Activated T-helper 1 cell treated with anti-CD3 and anti-CD28 coated beads, Interleukin-2, amount 50 U/mL, for 16 hours (primary cell): ENCODE measurements around the gene SUCLG1.

ENCODE experiments used
- DNase-seq, 2 donors: peaks; one replicate each; pipeline ENCODE4 v3.0.0-alpha.2; 2020; ENCODE audit warnings: low read depth in 1 of 2, low spot score in 1 of 2

The SUCLG1 gene

DNA sequence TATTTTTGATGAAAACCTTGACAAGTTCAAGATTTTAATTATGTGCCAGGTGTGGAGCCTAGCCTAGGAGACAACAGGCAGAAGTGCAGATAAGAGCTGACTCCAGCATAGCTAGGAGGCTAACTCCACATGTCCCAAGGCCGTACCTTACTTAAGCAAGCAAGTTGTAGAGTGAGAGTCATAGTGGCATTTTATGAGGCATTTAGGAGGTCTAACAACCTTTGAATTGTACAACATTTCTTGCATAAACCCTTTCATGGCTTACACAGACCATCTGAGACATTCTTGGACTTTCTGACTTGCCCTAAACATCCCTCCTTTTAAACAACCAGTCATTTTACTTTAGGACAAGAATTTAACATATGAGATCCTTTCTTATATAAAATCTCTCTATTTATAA, 8.3 kb upstream of the SUCLG1 start:
- no peak for DNase-seq

DNA sequence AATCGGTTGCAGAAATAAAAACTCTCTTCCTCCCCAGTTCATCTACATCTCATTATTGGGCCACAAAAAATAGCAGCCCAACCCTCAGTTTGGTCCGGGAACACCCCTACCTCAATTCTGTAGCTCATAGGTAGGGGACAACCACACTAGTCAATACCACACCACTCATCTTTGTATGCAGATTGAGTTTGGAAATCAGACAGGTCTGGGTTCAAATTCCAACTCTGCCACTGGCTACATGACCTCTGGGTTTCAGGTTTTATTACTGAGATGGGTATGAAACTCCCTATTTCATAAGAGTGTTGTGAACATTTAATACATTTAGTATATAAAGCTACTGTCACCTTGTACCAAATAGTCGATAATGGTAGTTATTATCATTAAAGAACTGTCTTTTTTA, 2.2 kb upstream of the SUCLG1 start:
- DNase-seq, result no peak

DNA sequence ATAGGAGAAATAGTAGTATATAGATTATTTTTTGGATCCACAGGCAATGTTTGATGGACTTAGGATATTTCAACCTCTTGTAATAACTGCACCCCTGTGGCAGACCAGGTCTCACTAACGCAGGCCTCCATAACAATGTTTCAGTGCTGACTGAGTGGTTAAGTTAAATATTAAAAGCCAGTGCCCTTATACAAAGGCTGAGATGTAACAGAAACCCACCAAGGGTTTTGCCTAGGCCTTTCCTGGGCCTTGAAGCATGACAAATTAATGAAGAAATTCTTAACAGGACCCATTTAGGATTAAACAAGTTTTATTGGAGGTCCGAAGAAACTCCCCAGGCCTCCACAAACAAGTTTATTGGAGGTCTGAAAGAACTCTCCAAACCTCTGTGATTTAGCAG, 1.6 kb upstream of the SUCLG1 start:
- no peak for DNase-seq

DNA sequence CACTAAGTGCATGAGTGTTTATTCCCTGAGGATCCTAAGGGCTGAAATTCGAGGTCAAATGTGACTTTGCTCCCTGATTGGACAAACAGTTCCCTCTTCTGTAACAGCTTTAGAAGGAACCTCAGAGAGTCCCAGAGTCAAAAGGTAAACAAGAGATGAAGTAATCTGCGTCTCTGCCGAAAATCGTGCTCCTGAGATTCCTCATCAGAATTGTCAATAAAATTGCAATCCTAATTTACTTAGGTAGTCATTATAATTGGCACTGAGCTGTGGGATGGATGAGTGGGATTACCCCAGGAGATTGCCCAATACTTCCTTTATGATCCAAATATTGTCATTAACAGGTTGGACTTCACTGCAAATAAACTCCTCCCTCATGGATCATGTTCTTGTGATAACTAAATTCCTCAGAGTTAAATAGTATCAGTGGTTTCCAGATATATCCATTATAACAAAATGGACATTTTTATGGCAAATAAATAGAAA, 907 bp upstream of the SUCLG1 start:
- no peak for DNase-seq

DNA sequence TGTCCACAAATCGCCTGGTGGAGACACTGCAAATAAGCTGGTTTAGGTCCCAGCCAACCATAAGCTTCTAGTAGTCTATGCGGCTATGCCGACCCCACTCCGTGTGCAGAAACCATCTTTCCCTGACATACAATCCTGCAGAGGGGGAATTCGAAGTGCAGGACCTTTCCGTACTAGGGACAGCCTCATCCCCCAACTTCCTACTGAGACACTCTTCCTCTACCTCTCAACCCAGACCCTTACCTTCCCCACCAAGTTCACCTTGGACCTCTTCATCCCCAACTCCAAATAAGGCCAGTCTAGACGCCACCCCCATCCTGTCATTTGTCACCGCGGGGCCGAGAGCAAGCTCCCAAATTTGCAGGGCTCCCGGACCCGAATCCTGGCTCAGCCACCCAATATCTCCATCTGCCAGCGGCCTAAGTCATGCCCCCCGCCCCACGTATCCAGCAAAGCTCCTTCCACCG, 496 bp downstream of the SUCLG1 start:
- no peak for DNase-seq

DNA sequence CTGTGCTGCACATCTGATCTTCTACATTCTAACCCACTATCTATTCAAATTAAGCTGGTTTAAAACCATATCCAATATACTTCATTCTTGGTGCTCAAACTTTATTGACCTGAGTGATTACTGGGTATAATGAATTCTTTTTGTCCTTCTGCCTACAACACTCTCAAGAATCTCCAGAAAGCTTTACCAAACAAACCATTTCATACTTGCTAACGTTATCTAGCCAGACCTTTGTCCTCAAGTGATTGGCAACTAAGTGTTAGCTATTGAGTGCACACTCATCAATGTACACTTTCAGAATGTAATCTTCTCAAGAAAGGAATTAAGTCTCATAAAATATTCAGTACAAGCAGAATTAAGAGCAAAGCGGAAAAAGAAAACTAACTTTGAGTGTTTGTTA, 1.4 kb downstream of the SUCLG1 start:
- DNase-seq, result no peak

DNA sequence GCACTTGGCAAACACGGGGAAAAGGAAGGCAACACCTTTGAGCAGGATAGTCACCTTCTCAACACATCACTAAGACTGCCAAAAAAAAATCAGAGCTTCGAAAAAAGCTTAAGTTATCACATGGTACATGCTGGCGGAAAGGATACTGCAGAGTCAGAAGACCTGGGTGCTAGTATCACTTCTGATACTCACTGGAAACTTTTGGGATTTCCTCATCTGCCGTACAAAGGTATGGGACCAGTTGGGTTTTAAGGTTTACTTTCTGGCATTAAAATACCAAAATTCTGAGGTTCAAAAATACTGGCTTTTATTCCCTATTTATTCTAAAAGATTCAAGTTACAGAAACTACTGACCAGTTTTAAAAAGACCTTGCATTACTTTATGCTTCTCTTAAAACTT, 2.9 kb downstream of the SUCLG1 start:
- DNase-seq, result no peak

DNA sequence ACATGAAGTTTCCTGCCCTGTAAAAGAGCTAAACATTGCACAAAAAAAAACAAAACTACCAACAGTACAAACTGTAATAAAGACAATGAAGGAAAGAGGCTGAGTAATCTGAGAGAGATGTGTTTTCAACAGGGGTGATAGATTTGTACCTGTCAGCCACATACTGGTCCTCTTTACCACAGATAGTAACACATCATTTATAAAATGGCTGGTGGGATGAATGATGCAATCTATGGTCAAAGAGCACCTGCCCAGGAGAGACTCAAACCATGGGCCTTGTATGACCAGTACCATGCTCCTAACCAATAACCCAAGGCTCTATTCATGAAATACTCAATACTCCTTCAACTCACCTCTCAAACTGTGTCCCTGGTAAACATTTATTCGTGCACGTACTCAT, 4.5 kb downstream of the SUCLG1 start:
- no peak for DNase-seq

DNA sequence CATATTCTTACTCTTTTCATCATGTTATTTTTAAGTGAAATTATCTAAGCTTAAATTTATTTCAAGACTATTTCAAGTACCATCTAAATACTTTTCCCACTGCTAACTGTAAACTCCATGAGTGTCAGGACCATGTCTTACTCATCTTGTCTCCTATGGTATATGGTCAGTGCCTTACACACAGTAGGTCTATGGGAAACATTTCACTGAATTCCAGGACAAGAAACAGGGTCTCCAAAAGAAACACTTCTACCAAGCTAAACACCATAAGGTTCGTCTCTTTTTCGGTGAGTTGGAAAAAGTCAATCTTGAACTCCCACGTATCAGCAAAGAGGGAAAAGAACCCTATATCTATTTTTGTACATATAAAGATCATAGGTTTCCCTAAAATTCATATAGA, 6.5 kb downstream of the SUCLG1 start:
- DNase-seq, result no peak

DNA sequence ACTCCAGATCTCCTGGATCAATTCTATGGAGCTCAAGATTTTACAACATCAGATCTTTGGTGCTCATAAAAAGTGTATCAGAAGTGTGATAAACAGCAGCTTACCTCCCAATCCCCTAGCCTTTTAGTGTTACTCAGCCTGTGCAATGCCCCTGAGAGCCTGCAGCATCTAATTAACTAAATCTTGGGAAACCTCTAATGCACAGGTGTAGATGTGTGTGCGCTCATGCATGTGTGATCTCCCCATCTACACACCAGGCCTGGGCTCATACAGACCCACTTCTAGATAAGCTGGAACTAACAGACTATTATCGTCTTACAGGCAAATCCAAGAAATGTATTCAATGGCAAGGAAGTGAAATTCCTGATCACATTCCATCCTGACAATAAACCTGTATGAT, 7.5 kb downstream of the SUCLG1 start:
- no peak for DNase-seq

DNA sequence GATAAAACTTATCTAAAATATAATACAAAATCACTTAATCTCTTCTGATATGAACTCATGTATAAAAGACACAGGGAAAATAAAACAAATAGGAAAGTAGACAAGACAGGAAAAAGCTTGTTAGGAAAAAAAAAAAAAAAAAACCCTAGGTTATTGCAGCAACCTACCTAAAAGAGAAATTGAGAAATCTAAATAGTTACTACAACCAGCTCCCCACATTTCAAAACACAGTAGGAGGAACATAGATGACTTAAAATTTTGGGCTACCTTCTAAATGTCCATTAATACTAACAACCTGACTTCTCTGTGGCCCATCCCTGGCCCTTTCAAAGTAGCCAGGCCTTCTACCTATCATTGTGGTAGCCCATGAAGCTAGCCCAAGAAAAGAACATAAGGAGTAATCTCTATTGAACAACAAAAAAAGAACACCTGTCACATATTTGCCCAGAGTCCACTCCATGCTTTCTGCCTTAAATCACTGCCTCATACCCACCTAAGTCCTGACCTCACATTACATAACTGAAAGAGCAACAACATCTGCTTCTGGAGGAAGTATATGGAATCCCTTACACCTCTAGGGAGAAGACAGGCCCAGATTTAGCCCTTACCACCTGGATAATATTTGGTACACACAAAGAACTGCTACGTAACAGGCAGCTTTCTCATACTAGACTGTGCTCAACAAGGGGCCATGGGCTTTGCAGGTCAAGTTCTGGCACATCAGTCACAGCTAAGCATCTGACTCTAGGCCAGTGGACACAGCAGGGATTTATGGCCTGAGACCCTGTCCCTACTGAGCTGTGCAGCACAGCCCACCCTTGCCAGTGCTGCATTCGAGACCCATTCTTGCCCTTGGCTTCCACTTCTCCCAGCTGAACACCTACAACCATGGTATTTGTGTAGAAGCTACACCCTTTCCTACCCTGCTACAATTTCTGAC, 8.5 kb downstream of the SUCLG1 start:
- DNase-seq, result no peak

DNA sequence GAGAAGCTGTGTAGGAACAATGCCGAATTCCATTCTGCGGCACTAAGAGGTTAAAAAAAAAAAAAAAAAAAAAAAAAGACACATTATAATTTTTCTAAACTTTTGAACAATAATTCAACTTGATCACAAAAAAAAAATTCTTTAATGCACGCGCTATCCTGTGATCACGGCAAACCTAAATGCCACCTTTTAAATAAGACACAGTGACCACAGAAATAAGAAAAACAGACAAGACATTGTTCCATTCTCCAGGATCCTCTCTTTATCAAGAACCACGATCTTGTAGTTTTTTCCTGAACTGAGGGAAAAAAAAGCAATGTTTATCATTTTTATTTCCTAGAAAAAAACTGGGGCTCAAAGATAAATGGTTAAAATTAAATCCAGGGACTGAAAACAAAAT, 9.4 kb downstream of the SUCLG1 start:
- no peak for DNase-seq

DNA sequence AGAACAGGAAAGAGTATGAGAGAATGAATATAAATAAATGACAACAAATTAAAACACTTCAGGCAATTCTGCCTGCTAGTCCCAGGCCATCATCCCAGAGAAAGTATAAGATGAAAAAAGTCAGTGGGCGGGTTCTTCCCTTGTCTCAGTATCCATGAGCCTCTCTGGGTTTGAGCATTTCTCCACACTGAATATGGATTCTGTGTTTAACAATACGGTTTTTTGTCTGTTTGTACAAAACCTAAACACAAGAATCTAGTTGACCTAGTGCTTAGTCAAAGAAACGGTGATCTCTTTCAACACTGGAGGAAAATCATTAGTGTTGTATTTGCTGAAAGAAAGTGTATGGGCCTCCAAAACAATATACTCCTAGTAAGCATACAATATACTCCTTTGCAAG, 10.0 kb downstream of the SUCLG1 start:
- DNase-seq, result no peak

DNA sequence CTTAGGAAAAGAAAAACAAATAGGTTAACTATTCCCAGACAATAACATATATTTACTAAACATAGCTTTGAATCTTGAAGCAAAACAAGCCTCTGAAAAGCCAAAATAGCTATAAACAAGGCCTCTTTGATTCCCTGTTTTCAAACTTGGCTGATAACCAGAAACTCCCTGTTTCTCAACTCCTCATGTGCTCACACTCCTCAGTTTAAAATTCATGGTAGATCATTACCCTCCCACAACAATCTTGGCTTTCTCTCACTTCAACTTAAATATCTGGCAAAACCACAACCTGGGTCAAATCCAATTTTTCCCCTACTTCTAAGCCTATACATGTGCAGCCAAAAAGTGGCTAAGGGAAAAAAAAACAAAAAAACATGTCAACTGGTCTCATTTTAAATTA, 15.6 kb downstream of the SUCLG1 start:
- DNase-seq, result no peak

DNA sequence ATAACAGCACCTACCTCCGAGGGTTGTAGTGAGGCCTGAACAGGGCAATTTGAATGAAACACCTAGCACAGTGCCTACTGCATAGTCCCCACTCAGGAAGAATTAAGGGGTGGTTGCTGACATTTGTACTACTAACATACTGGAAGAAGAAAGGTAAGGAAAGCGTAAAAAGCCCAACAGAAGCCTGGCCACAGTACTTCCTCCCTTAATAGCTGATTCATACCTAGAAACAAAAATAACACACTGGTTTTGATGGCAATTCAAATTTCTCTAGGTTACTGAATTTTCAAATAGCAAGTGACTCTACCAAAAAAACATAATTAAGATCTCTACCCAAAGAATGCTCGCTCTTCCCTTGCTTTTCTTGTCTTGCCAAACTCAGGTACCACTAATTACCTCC, 16.2 kb downstream of the SUCLG1 start:
- no peak for DNase-seq

DNA sequence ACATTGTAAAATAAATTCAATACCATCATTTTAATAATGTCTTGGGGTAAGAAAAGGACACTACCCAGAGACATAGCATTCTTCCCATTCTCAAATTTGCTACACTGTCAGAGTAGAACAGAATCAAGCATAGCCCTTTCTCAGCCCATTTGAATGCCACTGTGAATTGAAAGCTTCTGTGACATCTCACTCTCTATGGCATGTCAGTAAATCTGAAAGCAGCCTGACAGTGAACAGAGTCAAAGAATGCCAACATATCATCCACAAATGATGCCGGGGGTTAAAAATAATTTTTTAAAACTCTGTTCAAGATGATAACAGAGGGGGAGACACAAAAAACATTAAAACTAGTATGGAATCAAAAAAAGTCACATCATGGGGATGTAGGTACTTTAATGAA, 17.6 kb downstream of the SUCLG1 start:
- no peak for DNase-seq

DNA sequence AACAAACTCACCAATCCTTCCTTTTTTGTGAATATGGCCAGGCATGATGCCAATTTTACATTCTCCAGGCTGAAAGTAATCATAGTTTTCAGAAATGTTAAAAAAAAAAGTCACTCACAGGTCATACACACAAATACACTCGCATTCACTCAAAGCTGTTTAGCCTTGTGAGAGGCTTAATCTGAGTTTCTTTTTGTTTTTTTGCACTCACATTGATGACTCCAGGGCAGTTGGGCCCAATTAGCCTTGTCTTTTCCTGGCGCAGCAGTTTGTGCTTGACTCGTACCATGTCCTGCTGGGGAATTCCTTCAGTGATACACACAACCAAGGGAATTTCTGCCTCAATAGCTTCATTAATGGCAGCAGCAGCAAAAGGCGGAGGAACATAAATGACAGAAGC, 18.0 kb downstream of the SUCLG1 start:
- DNase-seq, result no peak

DNA sequence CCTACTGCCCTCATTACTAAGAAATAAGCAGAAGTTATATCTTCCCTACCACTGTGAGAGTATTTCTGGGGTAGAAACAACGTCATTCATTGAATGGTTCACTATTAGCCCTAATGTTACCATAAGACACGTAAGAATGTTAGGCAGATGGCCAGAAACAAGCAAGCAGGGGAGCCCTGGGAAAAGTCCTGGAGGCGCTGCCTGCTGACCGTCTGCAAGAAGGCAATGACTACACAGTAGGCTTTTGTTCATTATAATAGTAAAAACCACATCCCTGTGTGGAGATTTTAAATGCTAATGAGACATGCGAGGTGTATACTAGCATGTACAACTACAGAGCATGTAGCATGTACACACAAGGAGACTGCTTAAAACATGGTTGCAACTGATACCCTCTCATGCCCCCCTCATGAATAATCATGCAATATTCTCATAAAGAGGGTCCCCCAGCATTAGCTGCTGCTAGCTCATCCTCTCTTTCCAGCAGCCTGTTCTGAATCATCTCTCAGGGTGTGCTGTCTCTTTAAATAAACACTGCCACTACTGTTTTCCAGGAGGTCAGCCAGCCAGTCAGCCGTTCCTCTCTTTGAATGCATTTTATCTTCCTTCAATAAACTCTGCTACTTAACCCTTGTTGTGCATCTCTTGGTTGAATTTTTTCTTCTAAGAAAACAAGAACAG, 23.6 kb downstream of the SUCLG1 start:
- no peak for DNase-seq

DNA sequence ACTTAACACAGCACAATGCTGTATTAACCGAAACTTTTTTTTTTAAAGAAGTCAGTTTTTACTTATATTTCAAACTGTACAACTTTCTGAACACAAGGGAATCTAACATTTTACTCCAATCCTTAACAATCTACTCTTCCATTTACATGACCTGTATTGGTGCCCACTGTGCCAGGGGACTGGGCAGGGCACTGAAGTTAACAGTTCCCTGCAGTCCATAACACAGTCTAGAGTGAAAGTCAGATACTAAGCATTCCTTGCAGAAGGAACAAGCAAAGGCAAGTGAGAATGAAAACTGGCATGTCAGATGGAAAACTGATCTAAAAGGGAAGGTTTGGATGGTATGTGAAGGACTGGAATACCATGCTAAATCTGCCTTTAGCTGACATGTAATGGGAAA, 29.8 kb downstream of the SUCLG1 start:
- DNase-seq, result no peak

DNA sequence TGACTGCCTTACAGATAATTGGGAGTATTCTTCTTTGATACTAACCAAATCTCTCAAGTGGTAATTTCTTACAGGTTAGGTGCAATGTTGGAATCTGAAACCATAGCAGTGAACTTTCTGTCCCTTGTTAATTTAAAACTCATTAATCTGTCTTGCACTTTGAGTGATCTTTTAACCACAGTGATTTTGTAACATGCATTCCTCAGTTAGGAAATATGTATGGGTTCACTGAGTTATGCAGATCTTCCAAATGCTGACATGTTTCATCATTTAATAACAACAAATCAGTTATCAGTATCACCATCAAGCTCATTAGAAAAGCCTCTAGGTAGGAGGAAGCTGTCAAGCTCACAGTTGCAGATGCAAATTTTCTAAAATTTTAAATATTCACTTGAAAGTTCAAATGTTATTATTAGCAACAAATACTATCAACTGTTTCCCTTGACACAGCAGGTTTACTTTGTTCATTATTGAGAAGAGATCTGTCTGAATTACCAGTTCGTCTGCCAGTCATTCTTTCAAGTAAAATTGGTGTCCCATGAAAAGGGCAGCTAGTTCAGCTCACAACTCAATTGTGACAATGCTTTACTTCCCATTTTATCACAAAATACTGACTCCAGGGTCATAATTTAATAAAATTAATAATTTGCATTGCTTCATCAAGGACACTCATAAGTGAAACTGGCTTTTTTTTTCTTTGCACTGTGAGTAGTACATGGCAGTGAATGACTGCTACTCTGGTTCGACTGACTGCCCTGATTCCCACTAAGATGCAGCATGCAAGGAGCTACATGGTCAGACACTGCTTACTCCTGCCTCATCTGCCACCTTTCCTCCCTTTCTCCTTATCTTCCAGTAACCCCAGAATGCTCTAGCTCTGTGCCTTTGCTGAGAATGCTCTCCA, 31.6 kb downstream of the SUCLG1 start:
- no peak for DNase-seq

DNA sequence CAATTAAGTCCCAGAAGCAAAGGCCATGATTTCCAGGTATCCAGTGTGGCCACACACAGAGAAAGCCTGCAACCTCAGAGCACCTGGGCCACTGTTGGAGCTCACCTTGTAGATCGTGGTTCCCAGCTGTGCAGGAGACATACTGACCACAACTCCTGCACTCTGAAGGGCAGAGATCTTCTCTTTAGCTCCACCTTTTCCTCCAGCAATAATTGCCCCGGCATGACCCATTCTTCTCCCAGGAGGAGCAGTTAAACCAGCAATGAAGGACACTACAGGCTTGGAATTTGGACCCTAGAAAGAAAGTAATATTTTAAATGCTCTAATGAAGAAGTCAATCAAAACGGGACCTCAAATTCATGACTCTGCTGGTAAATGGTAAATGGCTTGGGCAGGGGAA, 33.8 kb downstream of the SUCLG1 start:
- DNase-seq, result no peak
